Small intestine (tissue), 7 donors: ENCODE data around the gene PRPS1L1. TPM values are rescaled to one million over a fixed set of nuclear protein-coding genes. Genes with fewer than 3 reads are reported as not detected.

Source experiments
- DNase-seq, 2 donors: peaks; one replicate each; pipeline versions ENCODE4 v3.0.0 to v3.0.0-alpha.2; 2013
- FAIRE-seq: peaks from 2 replicates; lab custom pipeline; 2012; peaks lifted over from hg19 to GRCh38; lab: Jason Lieb, UNC
- H3K27ac ChIP-seq, 3 donors: one replicate each; pipeline ENCODE4 v1.5.1; 2013; ENCODE audit warnings: low read length in 2 of 3, mild to moderate bottlenecking in 2 of 3, control low read depth in 1 of 3, inconsistent platforms in 1 of 3, low read depth in 1 of 3, moderate library complexity in 1 of 3
- H3K27me3 ChIP-seq, 3 donors: one replicate each; pipeline ENCODE4 v1.6.1; 2013; ENCODE audit warnings: low read length in 3 of 3, inconsistent platforms in 1 of 3; ENCODE audit not compliant: control insufficient read depth in 3 of 3, insufficient read depth in 3 of 3
- H3K36me3 ChIP-seq, 3 donors: one replicate each; pipeline ENCODE4 v1.6.1; 2013; ENCODE audit warnings: low read length in 3 of 3, inconsistent platforms in 1 of 3, low read depth in 1 of 3, mild to moderate bottlenecking in 1 of 3, moderate library complexity in 1 of 3; ENCODE audit not compliant: control insufficient read depth in 3 of 3, insufficient read depth in 2 of 3
- H3K4me1 ChIP-seq, 3 donors: one replicate each; pipeline ENCODE4 v1.6.1; 2013; ENCODE audit warnings: low read length in 2 of 3, inconsistent platforms in 1 of 3, low read depth in 1 of 3, mild to moderate bottlenecking in 1 of 3, moderate library complexity in 1 of 3; ENCODE audit not compliant: control insufficient read depth in 3 of 3, insufficient read depth in 2 of 3
- H3K4me3 ChIP-seq, 3 donors: one replicate each; pipeline ENCODE4 v1.5.1; 2013; ENCODE audit warnings: low read length in 3 of 3, control low read depth in 1 of 3, inconsistent platforms in 1 of 3, low read depth in 1 of 3, mild to moderate bottlenecking in 1 of 3, moderate library complexity in 1 of 3
- H3K9me3 ChIP-seq, 2 donors: one replicate each; pipeline ENCODE4 v1.6.1; 2013; ENCODE audit warnings: low read depth in 1 of 2, low read length in 1 of 2; ENCODE audit not compliant: control insufficient read depth in 2 of 2, insufficient read depth in 1 of 2
- WGBS, 3 donors: extraction: QIAGEN DNeasy Blood & Tissue Kit; methylation state at CpG; one replicate each; pipeline ENCODE4 v1.1.7; 2013; 5-methylcytosine and 5-hydroxymethylcytosine counted together
- polyA plus RNA-seq, 4 donors: library from polyadenylated mRNA; stranded (reverse) in 3 of 4; unstranded in 1 of 4; fragments of 200-250 nt in 3 of 4; fragments of 120-200 nt in 1 of 4; gene quantifications; one replicate each; pipeline versions ENCODE4 v1.2.1 to v1.2.3, GENCODE V29; 2013
- donor health status: healthy with polysubstance abuse.
- donor health status: control.
- donor health status: control.
- donor health status: Bipolar disorder and iron deficiency.
- donor health status: healthy.

The PRPS1L1 gene
- polyA plus RNA-seq, 4 donors: not detected

DNA sequence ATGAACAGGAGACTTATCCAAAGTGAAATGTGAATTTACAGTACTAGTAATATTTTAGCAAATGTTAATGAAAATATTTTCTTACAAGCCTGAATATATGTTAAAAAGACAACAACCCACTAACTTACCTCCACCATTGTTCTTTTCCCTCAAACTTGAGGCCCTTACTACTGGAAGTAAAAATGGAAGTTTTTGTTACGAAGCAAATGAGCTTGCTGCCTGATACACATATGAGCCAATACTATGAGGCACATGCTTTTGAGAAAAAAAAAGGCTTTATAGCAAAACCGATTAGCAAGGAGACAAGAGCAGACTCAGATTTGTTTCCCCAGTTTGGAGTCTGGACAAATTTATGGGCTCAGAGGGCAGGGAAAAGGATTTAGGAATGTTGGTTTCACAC, 29.0 kb downstream of the PRPS1L1 start:
- Histone ChIP-seq H3K27ac (no peak overlapping the region), H3K9me3 (peaks cover 0 to 6% of the 10 kb centered on the region in 2 donors), H3K27me3 (no peaks in the 10 kb centered on the region), H3K4me1 (no peaks in the 10 kb centered on the region), H3K36me3 (no peaks in the 10 kb centered on the region), H3K4me3 (no peak overlapping the region)
- DNase-seq: no peak
- 88 to 93% (median 91%) methylated on average over 2 of the region's 2 CpGs for WGBS, 3 donors
- FAIRE-seq: no peak

- no peak overlapping the region for H3K27ac ChIP-seq
- peaks cover 0 to 6% of the 10 kb centered on the region in 2 donors for H3K9me3 ChIP-seq
- WGBS, 3 donors: 0 to 38% (median 4%) methylated on average over 1 of the region's 1 CpG
- no peak overlapping the region for H3K4me3 ChIP-seq
- H3K4me1 ChIP-seq: no peaks in the 10 kb centered on the region
- FAIRE-seq: no peak
- no peaks in the 10 kb centered on the region for H3K27me3 ChIP-seq
- DNase-seq: no peak
- H3K36me3 ChIP-seq: no peaks in the 10 kb centered on the region
Observed at GRCh38 chr7:17996442-17997223, 31.0 kb downstream of the PRPS1L1 start.

GRCh38 chr7:17996040-17996439, 31.6 kb downstream of the PRPS1L1 start:
- Histone ChIP-seq H3K4me3 (no peak overlapping the region), H3K9me3 (peaks cover 0 to 6% of the 10 kb centered on the region in 2 donors), H3K27ac (no peak overlapping the region), H3K4me1 (no peaks in the 10 kb centered on the region), H3K27me3 (no peaks in the 10 kb centered on the region), H3K36me3 (no peaks in the 10 kb centered on the region)
- no peak for FAIRE-seq
- no peak for DNase-seq
- WGBS, 3 donors: 84 to 91% (median 88%) methylated on average over 2 of the region's 2 CpGs

DNA sequence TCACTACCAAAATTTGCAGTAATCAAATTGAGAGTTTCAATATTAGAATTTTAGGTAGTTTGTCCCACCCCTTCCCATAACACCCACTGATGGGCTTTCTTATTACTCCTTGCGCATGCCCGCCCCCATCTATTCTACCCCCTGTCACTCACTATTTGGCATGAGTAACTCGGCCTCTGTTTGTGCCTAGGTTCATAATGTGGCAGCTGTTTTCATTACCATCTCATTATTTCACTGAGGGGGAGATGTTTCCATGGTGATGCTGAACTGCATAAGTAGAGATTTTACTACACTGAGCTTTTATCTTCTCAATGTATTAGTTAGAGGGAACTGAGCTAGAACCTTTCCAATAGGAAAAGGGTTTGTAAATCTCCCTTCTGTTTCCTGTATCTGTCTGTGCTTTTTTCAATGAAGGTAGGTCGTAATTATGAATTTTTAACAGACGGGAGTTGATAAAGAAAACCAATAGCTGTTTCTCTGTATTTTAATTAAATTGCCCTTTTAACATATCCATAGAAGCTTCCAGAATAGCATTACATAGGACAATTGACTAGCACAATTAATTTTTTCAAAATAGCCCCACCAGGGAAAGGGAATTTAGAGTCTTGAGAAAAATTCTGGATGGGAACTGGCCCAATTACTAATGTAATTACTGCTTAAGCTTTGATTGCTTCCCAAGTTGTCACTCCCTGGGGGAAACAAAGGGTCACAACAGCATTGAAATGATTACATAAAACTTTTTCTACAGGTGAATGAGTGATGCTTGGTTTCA, 33.4 kb downstream of the PRPS1L1 start:
- Histone ChIP-seq H3K27ac (no peak overlapping the region), H3K27me3 (no peaks in the 10 kb centered on the region), H3K36me3 (no peaks in the 10 kb centered on the region), H3K4me3 (no peak overlapping the region), H3K4me1 (no peaks in the 10 kb centered on the region), H3K9me3 (peaks cover 0 to 4% of the 10 kb centered on the region in 2 donors)
- FAIRE-seq (no peak), DNase-seq (no peak)
- WGBS, 3 donors: 60 to 67% (median 65%) methylated on average over 5 of the region's 5 CpGs

DNA sequence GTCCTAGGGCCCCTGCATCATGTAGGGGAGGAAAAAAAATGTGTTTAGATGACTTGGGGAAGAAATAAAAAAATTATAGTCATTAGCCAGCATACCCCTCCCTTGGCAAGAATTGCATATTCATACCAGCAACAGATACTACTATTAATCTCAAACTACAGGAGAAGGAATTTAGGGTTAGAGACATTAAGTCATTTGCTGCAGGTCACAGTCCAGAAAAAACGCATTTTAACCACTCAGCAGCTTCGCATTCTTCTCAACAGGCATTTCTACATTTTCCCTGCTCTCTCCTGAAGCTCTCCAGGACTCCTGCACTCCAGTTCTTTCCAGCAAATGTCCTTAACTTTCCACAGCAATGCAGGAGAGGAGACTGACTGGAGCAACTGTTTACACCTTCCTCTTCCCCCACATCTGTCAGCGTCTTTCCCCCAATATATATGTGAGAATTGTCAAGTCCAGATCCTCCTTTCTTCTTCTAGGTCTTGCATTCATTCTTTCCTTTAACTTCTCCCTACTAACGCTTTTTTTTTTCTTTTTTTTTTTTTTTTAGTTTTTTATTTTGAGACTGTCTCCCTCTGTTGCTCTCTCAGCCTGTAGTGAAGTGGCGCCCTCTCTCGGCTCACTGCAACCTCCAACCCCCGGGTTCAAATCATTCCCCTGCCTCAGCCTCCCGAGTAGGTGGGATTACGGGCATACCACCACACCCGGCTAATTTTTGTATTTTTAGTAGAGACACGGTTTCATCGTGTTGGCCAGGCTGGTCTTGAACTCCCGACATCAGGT, 35.6 kb downstream of the PRPS1L1 start:
- Histone ChIP-seq H3K4me1 (no peaks in the 10 kb centered on the region), H3K27me3 (no peaks in the 10 kb centered on the region), H3K4me3 (no peak overlapping the region), H3K36me3 (no peaks in the 10 kb centered on the region), H3K27ac (no peak overlapping the region), H3K9me3 (no peaks in the 10 kb centered on the region)
- WGBS, 3 donors: 51 to 62% (median 54%) methylated on average over 13 of the region's 13 CpGs
- FAIRE-seq (no peak), DNase-seq (no peak)

DNA sequence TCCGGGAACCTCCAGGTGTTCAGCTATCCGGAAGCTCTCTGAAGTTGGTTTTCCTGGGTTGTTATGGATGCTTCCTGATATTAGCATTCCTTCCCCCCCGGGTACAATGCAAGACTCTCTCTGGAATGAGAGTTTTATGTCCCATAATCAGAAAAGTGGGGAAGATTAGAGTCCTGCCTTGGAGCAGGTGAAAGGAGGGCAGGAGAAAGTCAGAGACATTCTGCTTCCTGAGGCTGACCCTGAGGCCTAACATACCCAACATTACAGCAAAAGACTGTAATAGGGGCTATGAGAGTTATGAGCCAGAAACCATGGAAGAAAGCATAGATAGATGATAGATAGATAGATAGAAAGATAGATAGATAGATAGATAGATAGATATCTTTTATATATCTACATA, 36.9 kb downstream of the PRPS1L1 start:
- WGBS, 3 donors: 84 to 90% (median 89%) methylated on average over 3 of the region's 3 CpGs
- DNase-seq (no peak), FAIRE-seq (no peak)
- H3K9me3 ChIP-seq: no peaks in the 10 kb centered on the region
- H3K36me3 ChIP-seq: no peaks in the 10 kb centered on the region
- no peaks in the 10 kb centered on the region for H3K27me3 ChIP-seq
- no peak overlapping the region for H3K4me3 ChIP-seq
- no peak overlapping the region for H3K27ac ChIP-seq
- no peaks in the 10 kb centered on the region for H3K4me1 ChIP-seq

DNA sequence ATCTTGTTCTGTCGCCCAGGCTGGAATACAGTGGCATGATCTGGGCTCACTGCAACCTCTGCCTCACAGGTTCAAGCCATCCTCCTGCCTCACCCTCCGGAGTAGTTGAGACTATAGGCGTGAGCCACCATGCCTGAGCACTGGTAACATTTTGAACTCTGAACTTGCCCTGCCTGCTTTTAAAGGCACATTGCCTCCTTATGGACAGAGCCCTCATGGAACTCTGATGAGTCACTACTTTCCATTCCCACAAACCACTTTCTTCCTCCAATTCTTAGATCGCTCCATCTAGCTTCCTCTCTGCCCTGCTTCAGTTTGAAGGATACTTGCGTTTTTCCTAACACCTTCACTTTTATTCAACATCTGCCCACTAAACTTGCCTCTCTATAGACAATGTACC, 38.1 kb downstream of the PRPS1L1 start:
- WGBS, 3 donors: 63 to 83% (median 77%) methylated on average over 5 of the region's 5 CpGs
- H3K36me3 ChIP-seq: no peaks in the 10 kb centered on the region
- no peak overlapping the region for H3K4me3 ChIP-seq
- DNase-seq: peak; percentile 27 to 69
- FAIRE-seq: no peak
- H3K27ac ChIP-seq: no peak overlapping the region
- H3K9me3 ChIP-seq: no peaks in the 10 kb centered on the region
- H3K27me3 ChIP-seq: no peaks in the 10 kb centered on the region
- H3K4me1 ChIP-seq: no peaks in the 10 kb centered on the region

DNA sequence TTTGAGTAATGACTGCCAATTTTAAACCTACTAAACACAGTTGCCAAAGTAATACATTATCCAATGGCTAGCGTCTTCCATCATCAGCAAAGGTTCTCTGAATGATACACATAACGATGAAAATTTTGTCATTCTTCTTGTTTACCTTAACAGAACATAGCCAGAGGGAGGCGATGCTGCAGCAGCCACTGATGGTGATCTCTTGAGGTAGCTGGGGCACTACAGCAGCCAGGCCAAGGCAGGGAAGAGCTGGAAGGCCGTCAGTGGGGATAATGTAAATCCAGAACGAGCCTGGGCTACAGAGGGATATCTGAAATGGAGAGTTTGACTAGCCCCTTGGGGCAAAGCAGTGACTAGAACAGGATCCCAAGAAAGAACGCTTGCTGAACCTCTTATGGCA, 38.8 kb downstream of the PRPS1L1 start:
- no peaks in the 10 kb centered on the region for H3K4me1 ChIP-seq
- no peak for FAIRE-seq
- H3K36me3 ChIP-seq: no peaks in the 10 kb centered on the region
- H3K27ac ChIP-seq: no peak overlapping the region
- no peaks in the 10 kb centered on the region for H3K9me3 ChIP-seq
- 92 to 95% (median 95%) methylated on average over 6 of the region's 6 CpGs for WGBS, 3 donors
- H3K4me3 ChIP-seq: no peak overlapping the region
- no peak for DNase-seq
- H3K27me3 ChIP-seq: no peaks in the 10 kb centered on the region
